ENCODE data around the gene SLC6A1.
"Not testable (repeated sequence)": the region's sequence is repeated elsewhere in the genome, so short reads cannot be mapped to it uniquely, and the experiment has no call there.

The SLC6A1 gene

DNA sequence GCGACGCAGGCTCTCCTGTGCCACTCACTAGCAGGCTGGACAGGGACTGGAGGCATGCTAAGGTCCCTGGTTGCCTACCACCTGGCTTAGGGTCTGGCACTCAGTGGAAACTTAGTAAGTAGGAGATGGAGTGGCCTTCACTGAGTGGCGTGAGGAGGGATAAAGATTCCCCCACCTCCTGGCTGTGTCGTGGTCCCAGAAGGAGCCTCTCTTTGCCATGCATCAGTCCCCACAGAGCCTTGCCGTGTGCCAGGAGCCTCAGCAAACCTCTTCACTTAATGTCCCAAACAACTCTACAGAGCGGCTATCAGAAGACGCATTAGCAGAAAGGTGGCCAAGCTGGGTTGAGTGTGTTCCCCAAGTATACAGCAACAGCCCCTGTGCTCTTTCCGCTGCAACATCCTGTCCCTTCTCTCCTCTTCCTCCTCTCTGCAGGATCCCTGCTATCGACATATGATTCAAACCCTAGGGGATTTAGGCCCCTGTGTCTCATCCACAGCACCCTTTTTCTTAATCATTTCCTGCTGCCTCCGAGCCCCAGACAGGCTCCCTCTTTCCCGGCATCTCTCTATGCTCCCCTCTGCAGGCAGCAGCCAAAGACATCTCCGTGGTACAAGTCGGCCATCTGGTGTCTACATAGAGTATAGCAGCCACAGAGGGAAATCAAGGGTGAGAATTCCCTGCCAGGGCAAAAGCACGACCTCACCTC is 66.7 kb downstream of the SLC6A1 start:
- TF ChIP-seq, protein P1, sequence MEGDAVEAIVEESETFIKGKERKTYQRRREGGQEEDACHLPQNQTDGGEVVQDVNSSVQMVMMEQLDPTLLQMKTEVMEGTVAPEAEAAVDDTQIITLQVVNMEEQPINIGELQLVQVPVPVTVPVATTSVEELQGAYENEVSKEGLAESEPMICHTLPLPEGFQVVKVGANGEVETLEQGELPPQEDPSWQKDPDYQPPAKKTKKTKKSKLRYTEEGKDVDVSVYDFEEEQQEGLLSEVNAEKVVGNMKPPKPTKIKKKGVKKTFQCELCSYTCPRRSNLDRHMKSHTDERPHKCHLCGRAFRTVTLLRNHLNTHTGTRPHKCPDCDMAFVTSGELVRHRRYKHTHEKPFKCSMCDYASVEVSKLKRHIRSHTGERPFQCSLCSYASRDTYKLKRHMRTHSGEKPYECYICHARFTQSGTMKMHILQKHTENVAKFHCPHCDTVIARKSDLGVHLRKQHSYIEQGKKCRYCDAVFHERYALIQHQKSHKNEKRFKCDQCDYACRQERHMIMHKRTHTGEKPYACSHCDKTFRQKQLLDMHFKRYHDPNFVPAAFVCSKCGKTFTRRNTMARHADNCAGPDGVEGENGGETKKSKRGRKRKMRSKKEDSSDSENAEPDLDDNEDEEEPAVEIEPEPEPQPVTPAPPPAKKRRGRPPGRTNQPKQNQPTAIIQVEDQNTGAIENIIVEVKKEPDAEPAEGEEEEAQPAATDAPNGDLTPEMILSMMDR (IDR thresholded peaks at IDR 0.05; ENCODE audit: low read depth, low read length) = peak; percentile 83
- no peak overlapping the region for H3K27ac ChIP-seq
- H3K27me3 ChIP-seq (ENCODE audit: insufficient read depth, low read depth, severe bottlenecking) = peaks cover 2% of the 10 kb centered on the region
- DNase-seq = peak; percentile 78
- peaks cover 6% of the 10 kb centered on the region for H3K9me3 ChIP-seq (ENCODE audit: severe bottlenecking)
- H3K36me3 ChIP-seq = no peaks in the 10 kb centered on the region
- H3K4me3 ChIP-seq (ENCODE audit: low read depth, low read length) = no peak overlapping the region

DNA sequence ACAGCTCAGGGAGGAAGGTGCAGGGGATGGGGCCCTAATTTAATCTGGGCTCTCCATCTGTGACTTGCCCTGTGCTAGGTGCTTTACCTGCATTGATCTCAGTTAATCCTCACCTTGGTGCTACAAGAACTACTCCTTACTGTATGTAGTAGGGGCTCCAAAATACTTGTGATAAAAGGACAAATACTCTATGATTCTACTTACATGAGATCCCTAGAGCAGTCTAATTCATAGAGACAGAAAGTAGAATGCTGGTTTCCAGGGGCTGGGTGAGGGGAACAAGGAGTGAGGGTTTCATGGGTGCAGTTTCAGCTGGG is 67.2 kb downstream of the SLC6A1 start:
- DNase-seq = no peak
- peaks cover 6% of the 10 kb centered on the region for H3K9me3 ChIP-seq (ENCODE audit: severe bottlenecking)
- no peak overlapping the region for H3K27ac ChIP-seq
- peaks cover 2% of the 10 kb centered on the region for H3K27me3 ChIP-seq (ENCODE audit: insufficient read depth, low read depth, severe bottlenecking)
- TF ChIP-seq, protein P1 (IDR thresholded peaks at IDR 0.05; ENCODE audit: low read depth, low read length) = no peak
- no peaks in the 10 kb centered on the region for H3K36me3 ChIP-seq
- no peak overlapping the region for H3K4me3 ChIP-seq (ENCODE audit: low read depth, low read length)

DNA sequence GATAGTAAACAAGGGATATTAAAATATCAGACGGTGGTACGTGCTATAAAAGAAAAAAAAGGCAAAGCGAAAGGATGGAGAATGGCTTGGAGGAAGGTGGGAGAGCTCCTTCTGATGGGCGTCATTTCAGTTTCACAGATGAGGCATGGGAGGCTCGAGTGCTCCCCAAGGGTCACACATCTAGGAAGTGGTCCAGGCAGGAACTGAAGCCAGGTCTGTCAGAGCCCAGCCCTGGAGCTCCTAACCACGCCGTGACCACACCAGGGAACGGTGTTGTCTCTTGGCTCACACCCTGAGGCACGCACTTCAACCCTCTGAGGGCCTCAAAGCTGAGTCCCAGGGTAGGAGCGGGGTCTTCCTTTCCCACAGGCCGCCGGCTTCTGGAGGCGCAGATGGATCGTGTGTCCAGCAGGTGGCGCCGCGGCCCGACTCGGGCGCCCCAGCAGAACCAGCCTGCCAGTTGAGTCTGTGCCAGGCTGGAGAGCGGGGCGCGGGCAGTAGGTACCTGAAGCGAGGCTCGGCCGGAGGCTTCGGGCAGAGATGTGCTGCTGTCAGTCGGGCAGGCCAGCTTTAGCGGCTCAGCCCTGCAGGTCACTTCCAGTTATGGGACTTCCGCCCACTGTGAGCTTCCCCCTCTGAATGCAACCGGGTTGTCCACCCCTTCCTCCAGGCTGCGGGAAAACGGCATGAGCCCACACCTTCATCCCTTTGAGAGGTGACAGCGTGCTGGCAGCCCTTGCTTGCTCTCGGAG is 68.1 kb downstream of the SLC6A1 start:
- peaks cover 2% of the 10 kb centered on the region for H3K27me3 ChIP-seq (ENCODE audit: insufficient read depth, low read depth, severe bottlenecking)
- H3K27ac ChIP-seq = no peak overlapping the region
- H3K4me3 ChIP-seq (ENCODE audit: low read depth, low read length) = peak overlapping the region; percentile 36
- H3K9me3 ChIP-seq (ENCODE audit: severe bottlenecking) = peaks cover 6% of the 10 kb centered on the region
- TF ChIP-seq, protein P1 (IDR thresholded peaks at IDR 0.05; ENCODE audit: low read depth, low read length) = peak; percentile 89
- DNase-seq = peak; percentile 59
- H3K36me3 ChIP-seq = no peaks in the 10 kb centered on the region

DNA sequence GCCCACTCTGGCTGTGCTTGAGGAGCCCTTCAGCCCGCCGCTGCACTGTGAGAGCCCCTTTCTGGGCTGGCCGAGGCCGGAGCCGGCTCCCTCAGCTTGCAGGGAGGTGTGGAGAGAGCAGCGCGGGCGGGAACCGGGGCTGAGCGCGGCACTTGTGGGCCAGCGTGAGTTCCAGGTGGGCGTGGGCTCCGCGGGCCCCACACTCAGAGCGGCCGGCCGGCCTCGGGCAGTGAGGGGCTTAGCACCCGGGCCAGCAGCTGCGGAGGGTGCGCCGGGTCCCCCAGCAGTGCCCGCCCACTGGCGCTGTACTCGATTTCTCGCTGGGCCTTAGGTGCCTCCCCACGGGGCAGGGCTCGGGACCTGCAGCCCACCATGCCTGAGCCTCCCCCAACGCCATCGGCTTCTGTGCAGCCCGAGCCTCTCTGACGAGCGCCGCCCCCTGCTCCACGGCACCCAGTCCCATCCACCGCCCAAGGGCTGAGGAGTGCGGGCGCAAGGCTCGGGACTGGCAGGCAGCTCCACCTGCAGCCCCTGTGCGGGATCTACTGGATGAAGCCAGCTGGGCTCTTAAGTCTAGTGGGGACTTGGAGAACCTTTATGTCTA is 68.8 kb downstream of the SLC6A1 start:
- H3K36me3 ChIP-seq; H3K27ac ChIP-seq; H3K9me3 ChIP-seq (ENCODE audit: severe bottlenecking); H3K27me3 ChIP-seq (ENCODE audit: insufficient read depth, low read depth, severe bottlenecking): not testable (repeated sequence)
- H3K4me3 ChIP-seq (ENCODE audit: low read depth, low read length) = peak overlapping the region; percentile 36
- peak; percentile 11 for DNase-seq

DNA sequence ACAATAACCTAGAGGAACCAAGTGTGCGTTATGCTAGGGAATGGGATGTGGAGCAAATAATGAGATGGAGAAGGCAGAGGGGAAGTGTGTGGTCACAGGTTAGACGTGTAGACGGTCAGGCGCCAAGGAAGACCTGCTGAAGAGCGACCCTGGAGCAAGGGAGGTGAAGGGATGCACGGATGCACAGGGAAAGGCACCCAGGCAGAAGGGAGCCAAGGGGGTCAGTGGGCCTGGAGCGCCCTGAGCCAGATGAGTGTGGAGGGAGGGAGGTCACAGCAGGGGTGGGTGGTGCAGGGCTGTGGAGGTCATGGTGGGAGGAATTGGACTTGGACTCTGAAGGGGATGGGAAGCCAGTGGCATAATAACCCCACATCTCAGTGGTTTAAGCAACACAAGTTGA is 70.2 kb downstream of the SLC6A1 start:
- DNase-seq = no peak
- H3K27ac ChIP-seq = no peak overlapping the region

More for the DNA sequence above, 70.2 kb downstream of the SLC6A1 start:
- TF ChIP-seq, protein P1 (IDR thresholded peaks at IDR 0.05; ENCODE audit: low read depth, low read length) = no peak
- peaks cover 2% of the 10 kb centered on the region for H3K27me3 ChIP-seq (ENCODE audit: insufficient read depth, low read depth, severe bottlenecking)
- peaks cover 6% of the 10 kb centered on the region for H3K9me3 ChIP-seq (ENCODE audit: severe bottlenecking)
- no peaks in the 10 kb centered on the region for H3K36me3 ChIP-seq
- no peak overlapping the region for H3K4me3 ChIP-seq (ENCODE audit: low read depth, low read length)
